WERI-Rb-1 (cell line): ENCODE results near the gene TRABD2B.
A peak's percentile ranks its signal among the peaks of the same experiment; 100 is the strongest.

Experiments
- DNase-seq: peaks from one replicate; pipeline ENCODE4 v3.0.0-alpha.2; 2020
- H3K27ac ChIP-seq: fragments of 250-450 bp; sonication (Bioruptor Pico); 2 replicates; pipeline ENCODE4 v1.5.1; 2020; ENCODE audit warnings: mild to moderate bottlenecking, moderate library complexity
- H3K27me3 ChIP-seq: fragments of 250-450 bp; sonication (Bioruptor Pico); 2 replicates; pipeline ENCODE4 v1.5.1; 2021; ENCODE audit warnings: mild to moderate bottlenecking, low read depth, moderate library complexity; ENCODE audit not compliant: insufficient read depth, severe bottlenecking
- H3K36me3 ChIP-seq: fragments of 250-450 bp; sonication (Bioruptor Pico); 2 replicates; pipeline ENCODE4 v1.5.1; 2020; ENCODE audit warnings: mild to moderate bottlenecking, moderate library complexity
- H3K4me3 ChIP-seq: 2 replicates; pipeline ENCODE4 v1.5.1; 2011; ENCODE audit warnings: low read depth, mild to moderate bottlenecking, control low read depth, low read length
- H3K9me3 ChIP-seq: fragments of 250-450 bp; sonication (Bioruptor Pico); 2 replicates; pipeline ENCODE4 v1.5.1; 2021; ENCODE audit warnings: mild to moderate bottlenecking, moderate library complexity; ENCODE audit not compliant: severe bottlenecking
- CTCF ChIP-seq: IDR thresholded peaks from 2 replicates; pipeline ENCODE4 v1.5.1; 2011; ENCODE audit warnings: low read depth, mild to moderate bottlenecking, control low read depth, inconsistent platforms, low read length

Gene TRABD2B

GRCh38 chr1:47881505-47882442 lies 115.4 kb downstream of the TRABD2B start:
- no peak overlapping the region for H3K4me3 ChIP-seq
- H3K27me3 ChIP-seq = no peaks in the 10 kb centered on the region
- no peak overlapping the region for H3K27ac ChIP-seq
- H3K36me3 ChIP-seq = no peaks in the 10 kb centered on the region
- peak; percentile 40 for DNase-seq
- no peaks in the 10 kb centered on the region for H3K9me3 ChIP-seq
- no peak for TF ChIP-seq CTCF

GRCh38 chr1:47876587-47876963 lies 120.6 kb downstream of the TRABD2B start:
- Histone ChIP-seq H3K9me3 (no peaks in the 10 kb centered on the region), H3K27me3 (no peaks in the 10 kb centered on the region), H3K27ac (no peak overlapping the region), H3K36me3 (no peaks in the 10 kb centered on the region), H3K4me3 (no peak overlapping the region)
- no peak for TF ChIP-seq CTCF
- no peak for DNase-seq

GRCh38 chr1:47875831-47876586 lies 121.2 kb downstream of the TRABD2B start:
- no peak for TF ChIP-seq CTCF
- Histone ChIP-seq H3K36me3 (no peaks in the 10 kb centered on the region), H3K27me3 (no peaks in the 10 kb centered on the region), H3K27ac (no peak overlapping the region), H3K9me3 (no peaks in the 10 kb centered on the region), H3K4me3 (no peak overlapping the region)
- no peak for DNase-seq

DNA sequence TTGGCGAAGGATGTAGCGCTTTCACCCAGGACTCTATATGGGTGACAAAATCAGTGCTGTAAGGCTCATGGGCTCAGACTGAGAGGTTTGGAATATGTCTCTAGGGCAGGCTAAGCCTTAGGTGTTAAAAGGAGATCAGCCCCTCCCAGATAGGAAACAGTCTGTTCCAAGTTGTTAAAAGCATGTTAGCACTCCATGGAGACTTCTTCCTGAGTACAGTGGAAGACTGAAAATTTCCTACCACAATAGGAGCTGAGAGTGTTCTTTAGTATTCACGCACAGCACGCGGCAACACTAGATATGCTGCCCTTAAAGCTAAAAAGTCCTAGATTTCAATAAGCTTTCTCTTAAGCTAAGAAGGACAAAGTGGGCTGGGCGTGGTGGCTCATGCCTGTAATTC lies 122.1 kb downstream of the TRABD2B start:
- H3K9me3 ChIP-seq = no peaks in the 10 kb centered on the region
- DNase-seq = peak; percentile 24
- no peak for TF ChIP-seq CTCF
- no peaks in the 10 kb centered on the region for H3K27me3 ChIP-seq
- H3K27ac ChIP-seq = peak overlapping the region; percentile 52
- H3K4me3 ChIP-seq = no peak overlapping the region
- H3K36me3 ChIP-seq = no peaks in the 10 kb centered on the region

DNA sequence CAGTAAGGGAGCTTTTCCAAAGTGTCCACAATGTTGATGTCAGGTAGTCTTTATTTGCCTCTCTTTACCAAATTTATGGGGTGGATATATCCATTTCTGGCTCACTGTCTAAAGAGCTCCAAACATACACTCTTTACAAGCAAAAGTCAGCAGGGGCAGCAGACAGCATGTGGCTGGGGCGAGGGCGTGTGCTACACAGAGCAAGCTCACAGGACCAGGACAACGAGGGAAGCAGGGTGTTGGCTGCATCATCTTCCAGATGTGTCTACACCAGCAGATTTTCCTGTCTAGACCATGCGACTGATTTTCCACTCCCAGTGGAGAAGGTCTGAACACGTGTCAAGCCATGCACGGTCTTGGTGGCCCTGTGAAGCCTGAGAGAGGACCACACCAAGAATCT lies 123.8 kb downstream of the TRABD2B start:
- Histone ChIP-seq H3K36me3 (no peaks in the 10 kb centered on the region), H3K27me3 (no peaks in the 10 kb centered on the region), H3K27ac (no peak overlapping the region), H3K9me3 (no peaks in the 10 kb centered on the region), H3K4me3 (no peak overlapping the region)
- no peak for TF ChIP-seq CTCF
- DNase-seq = no peak
